Immature natural killer cell (primary cell): ENCODE measurements around the gene TMEM14A. TPM values are rescaled to one million over a fixed set of nuclear protein-coding genes. Genes with fewer than 3 reads are reported as not detected.

Experiments used
- DNase-seq, 3 donors: peaks; one replicate each; pipeline ENCODE4 v3.0.0; 2022; ENCODE audit warnings: mixed read lengths in 1 of 3
- H3K27ac Mint-ChIP-seq, 6 donors: one replicate each; pipeline ENCODE4 v1.8.0; 2020; ENCODE audit warnings: mixed read lengths in 6 of 6, mild to moderate bottlenecking in 5 of 6, inconsistent platforms in 4 of 6, moderate library complexity in 3 of 6
- H3K27me3 Mint-ChIP-seq, 3 donors: one replicate each; pipeline ENCODE4 v1.8.0; 2020 to 2021; ENCODE audit warnings: low read depth in 3 of 3, mild to moderate bottlenecking in 3 of 3, mixed read lengths in 3 of 3, moderate library complexity in 3 of 3, inconsistent platforms in 1 of 3
- H3K36me3 Mint-ChIP-seq, 3 donors: one replicate each; pipeline ENCODE4 v1.8.0; 2020; ENCODE audit warnings: mixed read lengths in 3 of 3, inconsistent platforms in 2 of 3, mild to moderate bottlenecking in 2 of 3
- H3K4me1 Mint-ChIP-seq, 2 donors: one replicate each; pipeline ENCODE4 v1.8.0; 2020; ENCODE audit warnings: inconsistent platforms in 2 of 2, mild to moderate bottlenecking in 2 of 2, mixed read lengths in 2 of 2, moderate library complexity in 1 of 2
- H3K4me3 Mint-ChIP-seq, 5 donors: one replicate each; pipeline ENCODE4 v1.8.0; 2020; ENCODE audit warnings: mild to moderate bottlenecking in 5 of 5, mixed read lengths in 5 of 5, inconsistent platforms in 3 of 5, moderate library complexity in 3 of 5
- H3K9me3 Mint-ChIP-seq, 6 donors: one replicate each; pipeline ENCODE4 v1.8.0; 2020; ENCODE audit warnings: mild to moderate bottlenecking in 6 of 6, mixed read lengths in 6 of 6, inconsistent platforms in 4 of 6, moderate library complexity in 3 of 6
- polyA plus RNA-seq, 3 donors: library from polyadenylated mRNA; unstranded; fragments of 300-500 nt; fragmentation: Illumina TruSeq; gene quantifications; one replicate each; pipeline ENCODE4 v1.2.3, GENCODE V29; 2021

Gene TMEM14A
- polyA plus RNA-seq = 10 to 100 TPM; 15.7 to 23.5 (median 15.9) TPM

GRCh38 chr6:52670502-52671409 lies at the start of gene TMEM14A:
Gene TMEM14A (plus strand): TSS chr6:52671113. CDS start chr6:52677103, 5,990 bp downstream.
- Mint-ChIP-seq H3K4me3 (peak within 1 kb of the TSS; percentile 86 to 94 (median 90)), H3K9me3 (no peaks in the 10 kb centered on the region), H3K27me3 (peaks cover 0 to 2% (median 1%) of the 10 kb centered on the region in 3 donors), H3K27ac (peak within 1 kb of the TSS; percentile 1 to 86 (median 71)), H3K4me1 (peaks cover 22 to 35% of the 10 kb centered on the region in 2 donors), H3K36me3 (peaks cover 0 to 3% (median 2%) of the 10 kb centered on the region in 3 donors)
- peak; percentile 85 to 90 (median 86) for DNase-seq

- no peak overlapping the region for H3K27ac Mint-ChIP-seq
- DNase-seq = no peak
- no peaks in the 10 kb centered on the region for H3K36me3 Mint-ChIP-seq
- no peaks in the 10 kb centered on the region for H3K4me1 Mint-ChIP-seq
- H3K27me3 Mint-ChIP-seq = peaks cover 3 to 15% (median 4%) of the 10 kb centered on the region in 3 donors
- no peak overlapping the region for H3K4me3 Mint-ChIP-seq
- no peaks in the 10 kb centered on the region for H3K9me3 Mint-ChIP-seq
Observed at GRCh38 chr6:52621631-52622030, 49.3 kb upstream of the TMEM14A start.

GRCh38 chr6:52622810-52623209 lies 48.1 kb upstream of the TMEM14A start:
- Mint-ChIP-seq H3K27me3 (peaks cover 3 to 12% (median 4%) of the 10 kb centered on the region in 3 donors), H3K4me3 (no peak overlapping the region), H3K27ac (no peak overlapping the region), H3K4me1 (no peaks in the 10 kb centered on the region), H3K9me3 (no peaks in the 10 kb centered on the region), H3K36me3 (no peaks in the 10 kb centered on the region)
- DNase-seq = no peak

- Mint-ChIP-seq H3K4me3 (no peak overlapping the region), H3K4me1 (no peaks in the 10 kb centered on the region), H3K27me3 (peaks cover 1 to 8% (median 3%) of the 10 kb centered on the region in 3 donors), H3K27ac (no peak overlapping the region), H3K36me3 (no peaks in the 10 kb centered on the region), H3K9me3 (no peaks in the 10 kb centered on the region)
- no peak for DNase-seq
Observed at GRCh38 chr6:52632011-52632410, 38.9 kb upstream of the TMEM14A start.

- Mint-ChIP-seq H3K27me3 (peaks cover 0 to 10% (median 3%) of the 10 kb centered on the region in 3 donors), H3K27ac (no peak overlapping the region), H3K4me1 (no peaks in the 10 kb centered on the region), H3K36me3 (no peaks in the 10 kb centered on the region), H3K4me3 (no peak overlapping the region), H3K9me3 (no peaks in the 10 kb centered on the region)
- DNase-seq = no peak
Observed at GRCh38 chr6:52634211-52634610, 36.7 kb upstream of the TMEM14A start.

- DNase-seq = no peak
- Mint-ChIP-seq H3K4me1 (no peaks in the 10 kb centered on the region), H3K36me3 (no peaks in the 10 kb centered on the region), H3K4me3 (no peak overlapping the region), H3K27me3 (peaks cover 2 to 10% (median 3%) of the 10 kb centered on the region in 3 donors), H3K9me3 (no peaks in the 10 kb centered on the region), H3K27ac (no peak overlapping the region)
Observed at GRCh38 chr6:52635049-52635577, 35.8 kb upstream of the TMEM14A start.

- Mint-ChIP-seq H3K27me3 (peaks cover 4 to 22% (median 5%) of the 10 kb centered on the region in 3 donors), H3K27ac (no peak overlapping the region), H3K9me3 (no peaks in the 10 kb centered on the region), H3K36me3 (no peaks in the 10 kb centered on the region), H3K4me3 (no peak overlapping the region), H3K4me1 (peaks cover 6 to 12% of the 10 kb centered on the region in 2 donors)
- DNase-seq = no peak
Observed at GRCh38 chr6:52636830-52637229, 34.1 kb upstream of the TMEM14A start.

GRCh38 chr6:52639493-52639892 lies 31.4 kb upstream of the TMEM14A start:
- DNase-seq = no peak
- peaks cover 7 to 14% of the 10 kb centered on the region in 2 donors for H3K4me1 Mint-ChIP-seq
- H3K27ac Mint-ChIP-seq = no peak overlapping the region
- no peak overlapping the region for H3K4me3 Mint-ChIP-seq
- no peaks in the 10 kb centered on the region for H3K36me3 Mint-ChIP-seq
- peaks cover 4 to 25% (median 7%) of the 10 kb centered on the region in 3 donors for H3K27me3 Mint-ChIP-seq
- no peaks in the 10 kb centered on the region for H3K9me3 Mint-ChIP-seq

- H3K27ac Mint-ChIP-seq = no peak overlapping the region
- no peak overlapping the region for H3K4me3 Mint-ChIP-seq
- H3K4me1 Mint-ChIP-seq = peaks cover 7 to 14% of the 10 kb centered on the region in 2 donors
- no peaks in the 10 kb centered on the region for H3K36me3 Mint-ChIP-seq
- no peak for DNase-seq
- peaks cover 4 to 25% (median 7%) of the 10 kb centered on the region in 3 donors for H3K27me3 Mint-ChIP-seq
- H3K9me3 Mint-ChIP-seq = no peaks in the 10 kb centered on the region
Observed at GRCh38 chr6:52640170-52640569, 30.7 kb upstream of the TMEM14A start.

- Mint-ChIP-seq H3K4me1 (peaks cover 7 to 14% of the 10 kb centered on the region in 2 donors), H3K9me3 (no peaks in the 10 kb centered on the region), H3K27me3 (peaks cover 4 to 22% (median 7%) of the 10 kb centered on the region in 3 donors), H3K36me3 (no peaks in the 10 kb centered on the region), H3K4me3 (no peak overlapping the region), H3K27ac (no peak overlapping the region)
- no peak for DNase-seq
Observed at GRCh38 chr6:52640916-52641315, 30.0 kb upstream of the TMEM14A start.

- no peaks in the 10 kb centered on the region for H3K36me3 Mint-ChIP-seq
- DNase-seq = no peak
- H3K9me3 Mint-ChIP-seq = no peaks in the 10 kb centered on the region
- peaks cover 7 to 14% of the 10 kb centered on the region in 2 donors for H3K4me1 Mint-ChIP-seq
- H3K4me3 Mint-ChIP-seq = no peak overlapping the region
- H3K27me3 Mint-ChIP-seq = peaks cover 4 to 22% (median 7%) of the 10 kb centered on the region in 3 donors
- no peak overlapping the region for H3K27ac Mint-ChIP-seq
Observed at GRCh38 chr6:52641388-52641787, 29.5 kb upstream of the TMEM14A start.

- Mint-ChIP-seq H3K9me3 (no peaks in the 10 kb centered on the region), H3K36me3 (no peaks in the 10 kb centered on the region), H3K4me1 (peaks cover 7 to 14% of the 10 kb centered on the region in 2 donors), H3K4me3 (no peak overlapping the region), H3K27ac (no peak overlapping the region), H3K27me3 (peaks cover 4 to 22% (median 7%) of the 10 kb centered on the region in 3 donors)
- no peak for DNase-seq
Observed at GRCh38 chr6:52641826-52642225, 29.1 kb upstream of the TMEM14A start.

GRCh38 chr6:52642368-52642767 lies 28.5 kb upstream of the TMEM14A start:
- no peak for DNase-seq
- H3K27me3 Mint-ChIP-seq = peaks cover 4 to 27% (median 12%) of the 10 kb centered on the region in 3 donors
- no peak overlapping the region for H3K4me3 Mint-ChIP-seq
- no peaks in the 10 kb centered on the region for H3K36me3 Mint-ChIP-seq
- H3K27ac Mint-ChIP-seq = no peak overlapping the region
- peaks cover 7 to 14% of the 10 kb centered on the region in 2 donors for H3K4me1 Mint-ChIP-seq
- no peaks in the 10 kb centered on the region for H3K9me3 Mint-ChIP-seq

GRCh38 chr6:52643158-52643557 lies 27.8 kb upstream of the TMEM14A start:
- Mint-ChIP-seq H3K4me3 (no peak overlapping the region), H3K27me3 (peaks cover 4 to 27% (median 12%) of the 10 kb centered on the region in 3 donors), H3K9me3 (no peaks in the 10 kb centered on the region), H3K36me3 (no peaks in the 10 kb centered on the region), H3K4me1 (peaks cover 7 to 14% of the 10 kb centered on the region in 2 donors), H3K27ac (no peak overlapping the region)
- no peak for DNase-seq
